ENCODE results near the gene SLC4A3.
"Not testable (repeated sequence)": the region's sequence is repeated elsewhere in the genome, so short reads cannot be mapped to it uniquely, and the experiment has no call there.

The SLC4A3 gene

GRCh38 chr2:219651656-219652055 lies 24.2 kb downstream of the SLC4A3 start:
- DNase-seq = not testable (repeated sequence)

GRCh38 chr2:219656526-219656925 lies 29.1 kb downstream of the SLC4A3 start:
- no peak for DNase-seq

GRCh38 chr2:219658196-219658846 lies 30.9 kb downstream of the SLC4A3 start:
- no peak for DNase-seq

GRCh38 chr2:219658874-219659273 lies 31.4 kb downstream of the SLC4A3 start:
- no peak for DNase-seq

- DNase-seq = no peak
These were observed 33.9 kb downstream of the SLC4A3 start for GRCh38 chr2:219661197-219661954.

GRCh38 chr2:219661955-219662395 lies 34.5 kb downstream of the SLC4A3 start:
- DNase-seq = no peak

- no peak for DNase-seq
These were observed 35.1 kb downstream of the SLC4A3 start for GRCh38 chr2:219662566-219662965.

- no peak for DNase-seq
These were observed 35.8 kb downstream of the SLC4A3 start for GRCh38 chr2:219663116-219663762.

- no peak for DNase-seq
These were observed 36.6 kb downstream of the SLC4A3 start for GRCh38 chr2:219664041-219664440.

- no peak for DNase-seq
These were observed 37.5 kb downstream of the SLC4A3 start for GRCh38 chr2:219664944-219665343.

- no peak for DNase-seq
These were observed 38.5 kb downstream of the SLC4A3 start for GRCh38 chr2:219665926-219666325.

- DNase-seq = no peak
These were observed 40.9 kb downstream of the SLC4A3 start for GRCh38 chr2:219668316-219668715.

GRCh38 chr2:219670386-219670785 lies 43.0 kb downstream of the SLC4A3 start:
- no peak for DNase-seq

GRCh38 chr2:219671279-219671678 lies 43.8 kb downstream of the SLC4A3 start:
- no peak for DNase-seq

GRCh38 chr2:219672406-219672805 lies 45.0 kb downstream of the SLC4A3 start:
- no peak for DNase-seq

- DNase-seq = no peak
These were observed 47.8 kb downstream of the SLC4A3 start for GRCh38 chr2:219675221-219675620.

GRCh38 chr2:219676586-219676985 lies 49.2 kb downstream of the SLC4A3 start:
- no peak for DNase-seq

- DNase-seq = no peak
These were observed 51.6 kb downstream of the SLC4A3 start for GRCh38 chr2:219679041-219679440.

- DNase-seq = no peak
These were observed 52.1 kb downstream of the SLC4A3 start for GRCh38 chr2:219679571-219679970.

GRCh38 chr2:219680958-219681693 lies 53.7 kb downstream of the SLC4A3 start:
- no peak for DNase-seq

GRCh38 chr2:219681694-219682300 lies 54.4 kb downstream of the SLC4A3 start:
- DNase-seq = no peak

GRCh38 chr2:219683474-219683873 lies 56.0 kb downstream of the SLC4A3 start:
- DNase-seq = not testable (repeated sequence)

Measured in CD4-positive, alpha-beta T cell treated with Interferon gamma for 1 hour (primary cell).